K562 (cell line): Measurements from ENCODE around the gene HAPLN2. TPM values are rescaled to one million over a fixed set of nuclear protein-coding genes. Genes with fewer than 3 reads are reported as not detected.

ENCODE experiments used
- BRCA1 ChIP-seq, 2 experiments: fragments of 450-650 bp in 1 of 2; sonication (generic) in 1 of 2; formaldehyde crosslinking in 1 of 2; IDR thresholded peaks; 2 replicates each; pipeline versions ENCODE4 v1.5.0 to v1.6.1; 2017 to 2020; ENCODE audit warnings: mild to moderate bottlenecking in 1 of 2, missing genetic modification reagents in 1 of 2
- BRF1 ChIP-seq: IDR thresholded peaks from 3 replicates; pipeline ENCODE4 v1.6.1; 2011; ENCODE audit warnings: borderline replicate concordance, mild to moderate bottlenecking; ENCODE audit not compliant: insufficient read length; ENCODE audit errors: extremely low read depth
- GATAD2B ChIP-seq: fragments of 450-650 bp; IDR thresholded peaks from 2 replicates; pipeline ENCODE4 v1.6.1; 2017; ENCODE audit warnings: mild to moderate bottlenecking, borderline replicate concordance
- GTF2F1 ChIP-seq: IDR thresholded peaks from 2 replicates; pipeline ENCODE4 v1.6.1; 2011; ENCODE audit warnings: low read depth, low read length, improper control_type of control experiment
- HDAC6 ChIP-seq: IDR thresholded peaks from 2 replicates; pipeline ENCODE4 v1.6.1; 2012; ENCODE audit warnings: low read depth, mild to moderate bottlenecking, control low read depth, inconsistent platforms, low read length, moderate library complexity
- HNRNPUL1 ChIP-seq: fragments of 200-400 bp; formaldehyde crosslinking; IDR thresholded peaks from 2 replicates; pipeline ENCODE4 v1.6.1; 2017; ENCODE audit warnings: low read length
- KDM2B ChIP-seq: fragments of 250-450 bp; sonication (Bioruptor Pico); IDR thresholded peaks from 2 replicates; pipeline ENCODE4 v1.8.0; 2021; ENCODE audit warnings: mild to moderate bottlenecking, moderate library complexity
- MXI1 ChIP-seq: IDR thresholded peaks from 2 replicates; pipeline ENCODE4 v1.6.1; 2011; ENCODE audit warnings: low read depth, mild to moderate bottlenecking, improper control_type of control experiment, low read length
- NCOA4 ChIP-seq: fragments of 450-650 bp; IDR thresholded peaks from 2 replicates; pipeline ENCODE4 v1.6.1; 2018; ENCODE audit warnings: mild to moderate bottlenecking; ENCODE audit not compliant: partially characterized antibody
- NFRKB ChIP-seq: fragments of 450-650 bp; IDR thresholded peaks from 2 replicates; pipeline ENCODE4 v1.6.1; 2016; ENCODE audit warnings: low read depth
- POLR2H ChIP-seq: IDR thresholded peaks from 2 replicates; pipeline ENCODE4 v1.6.1; 2016; ENCODE audit warnings: missing genetic modification characterization, low read depth, mild to moderate bottlenecking, control low read depth, missing compliant biosample characterization, moderate library complexity
- RCOR1 ChIP-seq, 2 experiments: IDR thresholded peaks; 2 replicates each; pipeline ENCODE4 v1.6.1; 2012; ENCODE audit warnings: low read depth in 2 of 2, low read length in 2 of 2, borderline replicate concordance in 1 of 2, improper control_type of control experiment in 1 of 2
- SMAD4 ChIP-seq: fragments of 250-450 bp; sonication (Bioruptor Pico); conservative IDR thresholded peaks from 2 replicates; pipeline ENCODE4 v1.8.0; 2021; ENCODE audit warnings: inconsistent platforms, mild to moderate bottlenecking, moderate library complexity
- TAF9B ChIP-seq: fragments of 450-650 bp; IDR thresholded peaks from 2 replicates; pipeline ENCODE4 v1.6.1; 2018; ENCODE audit warnings: mild to moderate bottlenecking; ENCODE audit not compliant: partially characterized antibody
- TCF7 ChIP-seq: sonication (generic); IDR thresholded peaks from 2 replicates; pipeline ENCODE4 v1.6.1; 2016; ENCODE audit warnings: antibody characterized with exemption, borderline replicate concordance
- ZFX ChIP-seq: sonication (generic); formaldehyde crosslinking; IDR thresholded peaks from 2 replicates; pipeline ENCODE4 v1.8.0; 2022; ENCODE audit warnings: mild to moderate bottlenecking, missing genetic modification reagents, moderate library complexity
- ZNF143 ChIP-seq: sonication (generic); formaldehyde crosslinking; IDR thresholded peaks from 2 replicates; pipeline ENCODE4 v1.9.0; 2022; ENCODE audit warnings: mild to moderate bottlenecking, missing genetic modification reagents
- ZNF431 ChIP-seq: sonication (generic); formaldehyde crosslinking; IDR thresholded peaks from 2 replicates; pipeline ENCODE4 v1.8.0; 2022; ENCODE audit warnings: mild to moderate bottlenecking, missing genetic modification reagents
- ZNF445 ChIP-seq: fragments of 250-450 bp; sonication (Bioruptor Pico); IDR thresholded peaks from 2 replicates; pipeline ENCODE4 v1.4.0; 2020; ENCODE audit warnings: low read depth, mild to moderate bottlenecking, moderate library complexity
- ZNF764 ChIP-seq: fragments of 250-450 bp; sonication (Bioruptor Pico); IDR thresholded peaks from 2 replicates; pipeline ENCODE4 v1.4.0; 2020; ENCODE audit warnings: low read depth, mild to moderate bottlenecking, moderate library complexity
- polyA plus RNA-seq, 8 experiments: library from polyadenylated mRNA; depleted of rRNA in 4 of 8; stranded (reverse) in 5 of 8; unstranded in 3 of 8; fragments of >200 nt; fragmentation: Nextera tagmentation in 2 of 8; fragmentation: Illumina TruSeq in 1 of 8; extraction: Ambion mirVana in 2 of 8; extraction: Trizol in 1 of 8; gene quantifications; 2 replicates each; pipeline versions ENCODE4 v1.2.1 to v1.2.3, GENCODE V29; 2011 to 2014; ENCODE audit warnings: inconsistent platforms in 1 of 8, missing spikeins in 1 of 8
- total RNA-seq, 7 experiments: library from RNA; depleted of rRNA in 6 of 7; stranded (reverse); fragments of >200 nt in 6 of 7; fragmentation: Illumina TruSeq in 2 of 7; extraction: Trizol in 2 of 7; gene quantifications; 2 replicates each; pipeline versions ENCODE4 v1.2.1 to v1.2.3, GENCODE V29; 2011 to 2021; ENCODE audit warnings: low replicate concordance in 1 of 7
- TF ChIP-seq, protein P1 (sequence below): fragments of 250-450 bp; sonication (Bioruptor Pico); IDR thresholded peaks from 2 replicates; pipeline ENCODE4 v1.5.1; 2021; ENCODE audit warnings: mild to moderate bottlenecking
- TF ChIP-seq, protein P2 (sequence below), 2 experiments: fragments of 450-650 bp; IDR thresholded peaks; 2 replicates each; pipeline ENCODE4 v1.6.1; 2016
- TF ChIP-seq, protein P3 (sequence below): sonication (generic); IDR thresholded peaks from 2 replicates; pipeline ENCODE4 v1.6.1; 2016

Gene HAPLN2
- total and polyA plus RNA-seq, 9 of the 15 experiments (the other 6 are each of a cell fraction or from before 2014, with no cell fraction given), result 0.14 to 5.2 (median 3.8) TPM; not detected in 4

DNA sequence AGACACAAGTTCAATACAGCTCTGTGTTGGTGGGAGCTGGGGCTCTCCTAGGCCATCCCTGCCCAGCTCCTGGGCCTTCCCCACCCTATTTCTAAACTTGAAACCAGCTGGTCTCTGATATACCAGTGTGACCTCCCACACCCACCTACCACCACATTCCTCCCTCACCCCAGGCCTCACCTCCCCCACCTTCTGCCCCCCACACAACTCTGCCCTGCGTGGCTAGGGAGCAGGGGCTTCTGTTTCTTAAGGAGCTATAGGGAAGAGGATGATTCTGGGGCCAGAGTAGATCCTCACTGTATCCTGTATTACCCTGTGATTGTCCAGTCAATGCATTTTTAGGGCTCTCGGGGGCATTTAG lies 41.5 kb downstream of the HAPLN2 start (continued):
- TF ChIP-seq, protein P1, sequence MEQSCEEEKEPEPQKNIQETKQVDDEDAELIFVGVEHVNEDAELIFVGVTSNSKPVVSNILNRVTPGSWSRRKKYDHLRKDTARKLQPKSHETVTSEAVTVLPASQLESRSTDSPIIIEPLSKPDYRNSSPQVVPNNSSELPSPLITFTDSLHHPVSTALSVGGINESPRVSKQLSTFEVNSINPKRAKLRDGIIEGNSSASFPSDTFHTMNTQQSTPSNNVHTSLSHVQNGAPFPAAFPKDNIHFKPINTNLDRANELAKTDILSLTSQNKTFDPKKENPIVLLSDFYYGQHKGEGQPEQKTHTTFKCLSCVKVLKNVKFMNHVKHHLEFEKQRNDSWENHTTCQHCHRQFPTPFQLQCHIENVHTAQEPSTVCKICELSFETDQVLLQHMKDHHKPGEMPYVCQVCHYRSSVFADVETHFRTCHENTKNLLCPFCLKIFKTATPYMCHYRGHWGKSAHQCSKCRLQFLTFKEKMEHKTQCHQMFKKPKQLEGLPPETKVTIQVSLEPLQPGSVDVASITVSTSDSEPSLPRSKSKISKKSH (CRISPR knock-in tag), result no peak
- TF ChIP-seq HDAC6, result no peak
- TF ChIP-seq ZNF143 (CRISPR knock-in tag), result peak; percentile 33; the same call in 1 of the 2 replicates
- TF ChIP-seq, protein P2, sequence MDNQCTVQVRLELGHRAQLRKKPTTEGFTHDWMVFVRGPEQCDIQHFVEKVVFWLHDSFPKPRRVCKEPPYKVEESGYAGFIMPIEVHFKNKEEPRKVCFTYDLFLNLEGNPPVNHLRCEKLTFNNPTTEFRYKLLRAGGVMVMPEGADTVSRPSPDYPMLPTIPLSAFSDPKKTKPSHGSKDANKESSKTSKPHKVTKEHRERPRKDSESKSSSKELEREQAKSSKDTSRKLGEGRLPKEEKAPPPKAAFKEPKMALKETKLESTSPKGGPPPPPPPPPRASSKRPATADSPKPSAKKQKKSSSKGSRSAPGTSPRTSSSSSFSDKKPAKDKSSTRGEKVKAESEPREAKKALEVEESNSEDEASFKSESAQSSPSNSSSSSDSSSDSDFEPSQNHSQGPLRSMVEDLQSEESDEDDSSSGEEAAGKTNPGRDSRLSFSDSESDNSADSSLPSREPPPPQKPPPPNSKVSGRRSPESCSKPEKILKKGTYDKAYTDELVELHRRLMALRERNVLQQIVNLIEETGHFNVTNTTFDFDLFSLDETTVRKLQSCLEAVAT (IDR thresholded peaks at IDR 0.05), result peak in 1 of 2 experiments; percentile 77; a peak in 2 of 4 replicates
- no peak for TF ChIP-seq GTF2F1
- TF ChIP-seq SMAD4 (CRISPR knock-in tag), result no peak
- TF ChIP-seq NCOA4, result no peak
- TF ChIP-seq GATAD2B, result no peak
- TF ChIP-seq, protein P3, sequence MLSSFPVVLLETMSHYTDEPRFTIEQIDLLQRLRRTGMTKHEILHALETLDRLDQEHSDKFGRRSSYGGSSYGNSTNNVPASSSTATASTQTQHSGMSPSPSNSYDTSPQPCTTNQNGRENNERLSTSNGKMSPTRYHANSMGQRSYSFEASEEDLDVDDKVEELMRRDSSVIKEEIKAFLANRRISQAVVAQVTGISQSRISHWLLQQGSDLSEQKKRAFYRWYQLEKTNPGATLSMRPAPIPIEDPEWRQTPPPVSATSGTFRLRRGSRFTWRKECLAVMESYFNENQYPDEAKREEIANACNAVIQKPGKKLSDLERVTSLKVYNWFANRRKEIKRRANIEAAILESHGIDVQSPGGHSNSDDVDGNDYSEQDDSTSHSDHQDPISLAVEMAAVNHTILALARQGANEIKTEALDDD, result no peak
- no peak for TF ChIP-seq TCF7
- 0 out of 2 replicates have a peak, but pooled peaks have one; percentile 8 for TF ChIP-seq ZNF431 (CRISPR knock-in tag)
- no peak for TF ChIP-seq KDM2B (CRISPR knock-in tag)
- TF ChIP-seq NFRKB, result peak; percentile 77; the same call in 1 of the 2 replicates
- 0 out of 2 replicates have a peak, but pooled peaks have one; percentile 0 for TF ChIP-seq HNRNPUL1
- no peak for TF ChIP-seq TAF9B
- TF ChIP-seq MXI1, result no peak
- TF ChIP-seq ZNF445 (CRISPR knock-in tag), result no peak
- no peak for TF ChIP-seq POLR2H (tag)
- no peak for TF ChIP-seq BRF1
- TF ChIP-seq ZFX (CRISPR knock-in tag), result peak; percentile 80; the same call in 1 of the 2 replicates
- 0 out of 4 replicates have a peak, but pooled peaks of 1 of the 2 experiments have one; percentile 21 for TF ChIP-seq RCOR1 (IDR thresholded peaks at IDR 0.05; ENCODE audit: borderline replicate concordance in 1 of 2, low read depth in 2 of 2, low read length in 2 of 2)
- TF ChIP-seq ZNF764 (CRISPR knock-in tag), result no peak
- TF ChIP-seq BRCA1 (IDR thresholded peaks at IDR 0.05), result no peak
- TF ChIP-seq BRCA1 (CRISPR knock-in tag; IDR thresholded peaks at IDR 0.05), result 0 out of 2 replicates have a peak, but pooled peaks have one; percentile 70
